Adipocyte (in vitro differentiated cells): Measurements from ENCODE around the gene TMEM126A.
A peak's percentile ranks its signal among the peaks of the same experiment; 100 is the strongest.

ENCODE experiments used
- DNase-seq: peaks from one replicate; pipeline ENCODE4 v3.0.0-alpha.2; 2015; ENCODE audit warnings: low read depth
- H3K27me3 ChIP-seq: replicated peaks from 2 replicates; pipeline ENCODE4 v1.7.0; 2013; ENCODE audit warnings: mild to moderate bottlenecking, low read length, moderate library complexity; ENCODE audit not compliant: control insufficient read depth, insufficient read depth
- H3K36me3 ChIP-seq: 2 replicates; pipeline ENCODE4 v1.7.0; 2013; ENCODE audit warnings: low read length, mild to moderate bottlenecking, moderate library complexity; ENCODE audit not compliant: control insufficient read depth, insufficient read depth, severe bottlenecking
- H3K4me1 ChIP-seq: 2 replicates; pipeline ENCODE4 v1.7.0; 2013; ENCODE audit warnings: mild to moderate bottlenecking, low read length, moderate library complexity; ENCODE audit not compliant: control insufficient read depth, insufficient read depth
- H3K4me3 ChIP-seq: 2 replicates; pipeline ENCODE4 v1.7.0; 2013; ENCODE audit warnings: mild to moderate bottlenecking, low read length, moderate library complexity
- H3K9ac ChIP-seq: 2 replicates; pipeline ENCODE4 v1.7.0; 2013; ENCODE audit warnings: mild to moderate bottlenecking, low read length, moderate library complexity
- H3K9me3 ChIP-seq: 2 replicates; pipeline ENCODE4 v1.7.0; 2013; ENCODE audit warnings: mild to moderate bottlenecking, low read length, moderate library complexity; ENCODE audit not compliant: control insufficient read depth

TMEM126A gene

GRCh38 chr11:85673393-85673792 lies 25.6 kb downstream of the TMEM126A start:
- H3K36me3 ChIP-seq, result no peaks in the 10 kb centered on the region
- H3K9ac ChIP-seq, result no peak overlapping the region
- no peak overlapping the region for H3K4me3 ChIP-seq
- H3K27me3 ChIP-seq, result no peaks in the 10 kb centered on the region
- DNase-seq, result no peak
- H3K4me1 ChIP-seq, result no peaks in the 10 kb centered on the region
- H3K9me3 ChIP-seq, result peaks cover 5% of the 10 kb centered on the region

- Histone ChIP-seq H3K4me3 (no peak overlapping the region), H3K4me1 (peaks cover 2% of the 10 kb centered on the region), H3K27me3 (no peaks in the 10 kb centered on the region)
Observed at GRCh38 chr11:85679576-85679975, 31.8 kb downstream of the TMEM126A start.

GRCh38 chr11:85680897-85681296 lies 33.1 kb downstream of the TMEM126A start:
- Histone ChIP-seq H3K36me3 (no peaks in the 10 kb centered on the region), H3K27me3 (no peaks in the 10 kb centered on the region), H3K9ac (no peak overlapping the region), H3K4me3 (no peak overlapping the region), H3K9me3 (no peaks in the 10 kb centered on the region), H3K4me1 (peaks cover 13% of the 10 kb centered on the region)
- no peak for DNase-seq

More at GRCh38 chr11:85679576-85679975, 31.8 kb downstream of the TMEM126A start:
- no peak for DNase-seq
- H3K9ac ChIP-seq, result no peak overlapping the region
- H3K9me3 ChIP-seq, result no peaks in the 10 kb centered on the region
- H3K36me3 ChIP-seq, result no peaks in the 10 kb centered on the region

DNA sequence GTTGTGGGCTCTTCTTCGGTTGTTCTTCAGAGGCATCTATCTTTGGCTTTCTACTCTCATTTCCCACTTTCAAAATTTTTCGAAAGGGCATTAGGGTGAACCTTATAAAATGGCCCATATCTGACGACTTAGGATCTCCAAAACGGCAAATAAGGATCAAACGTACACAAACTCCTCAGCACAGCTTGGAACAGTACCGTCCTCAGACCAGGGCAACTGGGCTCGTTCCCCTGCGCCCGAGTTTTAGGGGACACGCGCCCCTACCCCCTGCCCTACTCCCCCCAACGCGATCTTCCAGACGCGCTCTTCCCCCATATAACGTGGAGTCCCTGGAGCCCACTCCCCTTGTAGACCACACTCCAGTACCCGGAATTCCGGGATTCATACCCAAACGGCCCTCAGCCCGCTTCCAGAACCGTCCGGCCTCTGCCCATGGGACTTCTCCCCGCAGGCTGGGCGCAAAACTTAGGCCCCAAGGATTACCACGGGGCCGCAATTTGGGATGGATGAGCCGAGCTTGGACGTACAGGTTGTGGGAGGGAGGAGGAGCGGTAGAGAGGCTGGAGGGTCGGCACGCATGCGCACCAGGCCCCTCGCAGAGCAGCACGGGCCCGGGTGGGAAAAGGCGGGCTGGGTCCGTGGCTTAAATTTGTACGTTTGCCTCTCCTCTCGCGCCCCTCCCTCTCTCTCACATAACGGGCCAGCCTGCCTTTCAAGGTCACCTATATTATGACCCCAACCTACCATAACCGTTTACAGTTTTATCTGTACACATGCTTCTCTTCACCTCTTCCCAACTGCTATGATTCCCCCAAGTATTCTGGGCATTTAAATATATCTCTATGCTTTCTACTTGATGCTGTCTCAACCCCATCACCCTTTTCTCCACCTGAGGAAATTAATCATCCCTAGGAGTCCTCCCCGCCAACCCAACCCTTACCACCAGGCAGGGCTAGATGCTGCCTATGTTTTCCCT lies 34.9 kb downstream of the TMEM126A start:
- peak overlapping the region; percentile 87 for H3K4me3 ChIP-seq
- no peak for DNase-seq

GRCh38 chr11:85685125-85685819 lies 37.5 kb downstream of the TMEM126A start:
- no peaks in the 10 kb centered on the region for H3K9me3 ChIP-seq
- no peak for DNase-seq
- peak overlapping the region; percentile 76 for H3K9ac ChIP-seq
- H3K4me1 ChIP-seq, result peaks cover 18% of the 10 kb centered on the region
- H3K27me3 ChIP-seq, result no peaks in the 10 kb centered on the region
- H3K36me3 ChIP-seq, result no peaks in the 10 kb centered on the region
- peak overlapping the region; percentile 85 for H3K4me3 ChIP-seq

More for the DNA sequence above, 34.9 kb downstream of the TMEM126A start:
- Histone ChIP-seq H3K36me3 (no peaks in the 10 kb centered on the region), H3K9ac (peak overlapping the region; percentile 87), H3K4me1 (peaks cover 18% of the 10 kb centered on the region), H3K9me3 (no peaks in the 10 kb centered on the region), H3K27me3 (no peaks in the 10 kb centered on the region)

GRCh38 chr11:85685820-85686459 lies 38.2 kb downstream of the TMEM126A start, which contains the start of gene CCDC89:
Gene CCDC89, minus strand, starts transcription at chr11:85686195. Its CDS starts 65 bp downstream, at chr11:85686130.
- Histone ChIP-seq H3K36me3 (no peaks in the 10 kb centered on the region), H3K4me1 (peaks cover 18% of the 10 kb centered on the region), H3K4me3 (peak within 1 kb of the TSS; percentile 85), H3K9ac (peak within 1 kb of the TSS; percentile 76), H3K27me3 (no peaks in the 10 kb centered on the region), H3K9me3 (no peaks in the 10 kb centered on the region)
- no peak for DNase-seq

- no peaks in the 10 kb centered on the region for H3K9me3 ChIP-seq
- DNase-seq, result peak; percentile 75
- H3K27me3 ChIP-seq, result no peaks in the 10 kb centered on the region
- H3K9ac ChIP-seq, result no peak overlapping the region
- H3K4me1 ChIP-seq, result peaks cover 6% of the 10 kb centered on the region
- H3K36me3 ChIP-seq, result no peaks in the 10 kb centered on the region
- H3K4me3 ChIP-seq, result no peak overlapping the region
Observed at GRCh38 chr11:85694385-85694980, 46.7 kb downstream of the TMEM126A start.

DNA sequence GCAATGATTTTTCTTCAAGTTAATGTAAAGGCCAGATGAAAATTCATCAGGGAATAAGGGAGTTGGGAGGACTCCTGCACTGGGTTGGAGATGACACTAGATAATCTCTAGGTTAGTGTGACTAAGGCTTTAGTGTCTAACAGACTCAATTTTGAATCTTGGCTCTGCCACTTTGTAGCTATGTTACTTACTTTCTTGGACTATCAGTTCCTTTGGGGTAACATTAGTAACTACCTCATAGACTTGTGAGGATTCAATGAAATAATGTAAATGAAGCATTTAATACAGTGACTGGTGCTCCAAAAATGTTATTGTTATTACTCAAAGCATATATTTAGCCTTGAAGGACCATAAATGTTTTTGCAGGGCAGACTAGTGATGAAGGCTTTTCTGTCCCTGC lies 47.8 kb downstream of the TMEM126A start:
- H3K4me1 ChIP-seq, result peaks cover 6% of the 10 kb centered on the region
- H3K9ac ChIP-seq, result no peak overlapping the region
- H3K27me3 ChIP-seq, result no peaks in the 10 kb centered on the region
- no peak for DNase-seq
- H3K36me3 ChIP-seq, result no peaks in the 10 kb centered on the region
- H3K4me3 ChIP-seq, result no peak overlapping the region
- no peaks in the 10 kb centered on the region for H3K9me3 ChIP-seq

- Histone ChIP-seq H3K27me3 (no peaks in the 10 kb centered on the region), H3K36me3 (no peaks in the 10 kb centered on the region), H3K4me3 (no peak overlapping the region), H3K4me1 (peaks cover 6% of the 10 kb centered on the region), H3K9ac (no peak overlapping the region), H3K9me3 (no peaks in the 10 kb centered on the region)
- DNase-seq, result no peak
Observed at GRCh38 chr11:85697747-85698146, 50.0 kb downstream of the TMEM126A start.

GRCh38 chr11:85698195-85698594 lies 50.4 kb downstream of the TMEM126A start:
- Histone ChIP-seq H3K36me3 (no peaks in the 10 kb centered on the region), H3K4me3 (no peak overlapping the region), H3K27me3 (no peaks in the 10 kb centered on the region), H3K9ac (no peak overlapping the region), H3K9me3 (peaks cover 2% of the 10 kb centered on the region), H3K4me1 (peaks cover 6% of the 10 kb centered on the region)
- DNase-seq, result no peak
